Measurements from ENCODE around the gene LHX2.

- TF ChIP-seq CTCF (IDR thresholded peaks at IDR 0.05) (no peak), POLR2A (IDR thresholded peaks at IDR 0.05) (no peak)
Measured at GRCh38 chr9:123964761-123965160, 46.8 kb upstream of the LHX2 start.
